ENCODE measurements around the gene ARID1B. TPM values are rescaled to one million over a fixed set of nuclear protein-coding genes. Genes with fewer than 3 reads are reported as not detected.

Gene ARID1B
- total RNA-seq, 2 donors from 2014 or later: 92.3 to 129 TPM

- H3K4me1 Mint-ChIP-seq (ENCODE audit: low read depth in 2 of 2): peaks cover 0 to 3% of the 10 kb centered on the region in 2 donors
Measured at GRCh38 chr6:157246771-157247484, 469.8 kb downstream of the ARID1B start.

GRCh38 chr6:157248264-157248663 lies 471.1 kb downstream of the ARID1B start:
- no peak overlapping the region for H3K27ac Mint-ChIP-seq
- no peak overlapping the region for H3K4me3 Mint-ChIP-seq
- peaks cover 7% of the 10 kb centered on the region for H3K36me3 Mint-ChIP-seq
- peaks cover 0 to 3% of the 10 kb centered on the region in 2 donors for H3K4me1 Mint-ChIP-seq (ENCODE audit: low read depth in 2 of 2)
- no peak for ATAC-seq
- DNase-seq (ENCODE audit: low spot score): no peak
- H3K27me3 Mint-ChIP-seq: peaks cover 16 to 44% of the 10 kb centered on the region in 2 donors
- H3K9me3 Mint-ChIP-seq: no peaks in the 10 kb centered on the region

More at GRCh38 chr6:157246771-157247484, 469.8 kb downstream of the ARID1B start:
- DNase-seq (ENCODE audit: low spot score) (no peak), ATAC-seq (no peak)
- Mint-ChIP-seq H3K36me3 (peaks cover 7% of the 10 kb centered on the region), H3K27me3 (peaks cover 19 to 44% of the 10 kb centered on the region in 2 donors), H3K9me3 (no peaks in the 10 kb centered on the region), H3K27ac (no peak overlapping the region), H3K4me3 (no peak overlapping the region)

GRCh38 chr6:157249826-157250225 lies 472.6 kb downstream of the ARID1B start:
- DNase-seq (ENCODE audit: low spot score) (no peak), ATAC-seq (no peak)
- Mint-ChIP-seq H3K27ac (no peak overlapping the region), H3K4me1 (ENCODE audit: low read depth in 2 of 2) (peaks cover 0 to 4% of the 10 kb centered on the region in 2 donors), H3K4me3 (no peak overlapping the region), H3K36me3 (peaks cover 7% of the 10 kb centered on the region), H3K27me3 (peaks cover 9 to 38% of the 10 kb centered on the region in 2 donors), H3K9me3 (no peaks in the 10 kb centered on the region)

- H3K4me3 Mint-ChIP-seq: no peak overlapping the region
- H3K27ac Mint-ChIP-seq: no peak overlapping the region
- peaks cover 0 to 4% of the 10 kb centered on the region in 2 donors for H3K4me1 Mint-ChIP-seq (ENCODE audit: low read depth in 2 of 2)
- ATAC-seq: no peak
- no peak for DNase-seq (ENCODE audit: low spot score)
- peaks cover 15 to 48% of the 10 kb centered on the region in 2 donors for H3K27me3 Mint-ChIP-seq
- H3K9me3 Mint-ChIP-seq: no peaks in the 10 kb centered on the region
- H3K36me3 Mint-ChIP-seq: peaks cover 7% of the 10 kb centered on the region
Measured at GRCh38 chr6:157251586-157252247, 474.5 kb downstream of the ARID1B start.

GRCh38 chr6:157253017-157253416 lies 475.8 kb downstream of the ARID1B start:
- H3K27ac Mint-ChIP-seq: no peak overlapping the region
- no peaks in the 10 kb centered on the region for H3K9me3 Mint-ChIP-seq
- no peak overlapping the region for H3K4me3 Mint-ChIP-seq
- H3K4me1 Mint-ChIP-seq (ENCODE audit: low read depth in 2 of 2): peaks cover 0 to 4% of the 10 kb centered on the region in 2 donors
- peaks cover 7% of the 10 kb centered on the region for H3K36me3 Mint-ChIP-seq
- peaks cover 15 to 47% of the 10 kb centered on the region in 2 donors for H3K27me3 Mint-ChIP-seq
- DNase-seq (ENCODE audit: low spot score): no peak
- no peak for ATAC-seq

- Mint-ChIP-seq H3K27me3 (peaks cover 16 to 40% of the 10 kb centered on the region in 2 donors), H3K36me3 (peaks cover 2% of the 10 kb centered on the region), H3K4me3 (no peak overlapping the region), H3K4me1 (ENCODE audit: low read depth in 2 of 2) (peaks cover 0 to 4% of the 10 kb centered on the region in 2 donors), H3K9me3 (no peaks in the 10 kb centered on the region), H3K27ac (peak overlapping the region in 1 of 2 donors; percentile 4)
- no peak for DNase-seq (ENCODE audit: low spot score)
- ATAC-seq: no peak
Measured at GRCh38 chr6:157253699-157254098, 476.5 kb downstream of the ARID1B start.

- H3K9me3 Mint-ChIP-seq: no peaks in the 10 kb centered on the region
- peaks cover 20 to 37% of the 10 kb centered on the region in 2 donors for H3K27me3 Mint-ChIP-seq
- DNase-seq (ENCODE audit: low spot score) (no peak), ATAC-seq (no peak)
- peak overlapping the region in 1 of 2 donors; percentile 4 for H3K27ac Mint-ChIP-seq
- peaks cover 8 to 10% of the 10 kb centered on the region in 2 donors for H3K4me1 Mint-ChIP-seq (ENCODE audit: low read depth in 2 of 2)
- H3K36me3 Mint-ChIP-seq: no peaks in the 10 kb centered on the region
- H3K4me3 Mint-ChIP-seq: no peak overlapping the region
Measured at GRCh38 chr6:157254538-157254937, 477.4 kb downstream of the ARID1B start.

- Mint-ChIP-seq H3K4me3 (no peak overlapping the region), H3K36me3 (no peaks in the 10 kb centered on the region), H3K4me1 (ENCODE audit: low read depth in 2 of 2) (peaks cover 10 to 12% of the 10 kb centered on the region in 2 donors), H3K27ac (no peak overlapping the region), H3K9me3 (no peaks in the 10 kb centered on the region), H3K27me3 (peaks cover 20 to 35% of the 10 kb centered on the region in 2 donors)
- no peak for DNase-seq (ENCODE audit: low spot score)
- ATAC-seq: peak in 1 of 2 donors; percentile 20
Measured at GRCh38 chr6:157255079-157255478, 477.9 kb downstream of the ARID1B start.

- peak; percentile 66 to 85 for ATAC-seq
- Mint-ChIP-seq H3K27ac (no peak overlapping the region), H3K4me1 (ENCODE audit: low read depth in 2 of 2) (peaks cover 10 to 12% of the 10 kb centered on the region in 2 donors), H3K9me3 (no peaks in the 10 kb centered on the region), H3K36me3 (no peaks in the 10 kb centered on the region), H3K4me3 (peak overlapping the region; percentile 6), H3K27me3 (peaks cover 15 to 16% of the 10 kb centered on the region in 2 donors)
- DNase-seq (ENCODE audit: low spot score): peak; percentile 60
Measured at GRCh38 chr6:157258878-157259277, 481.7 kb downstream of the ARID1B start.

- Mint-ChIP-seq H3K4me3 (peak overlapping the region; percentile 6), H3K27me3 (peaks cover 11 to 15% of the 10 kb centered on the region in 2 donors), H3K4me1 (ENCODE audit: low read depth in 2 of 2) (peaks cover 6 to 12% of the 10 kb centered on the region in 2 donors), H3K9me3 (no peaks in the 10 kb centered on the region), H3K27ac (no peak overlapping the region), H3K36me3 (no peaks in the 10 kb centered on the region)
- ATAC-seq (no peak), DNase-seq (ENCODE audit: low spot score) (no peak)
Measured at GRCh38 chr6:157259443-157259842, 482.3 kb downstream of the ARID1B start.

Measured in natural killer cell treated with Interleukin-12 subunit alpha and Interleukin-12 subunit beta and Interleukin-15 and Interleukin-18, amount 100 ng/mL, for 72 hours (primary cell).